Esophagus muscularis mucosa (tissue), 4 donors: Measurements from ENCODE around the gene EXOC3. TPM values are rescaled to one million over a fixed set of nuclear protein-coding genes. Genes with fewer than 3 reads are reported as not detected.

Source experiments
- DNase-seq: peaks from one replicate; pipeline ENCODE4 v3.0.0-alpha.2; 2017; ENCODE audit errors: extremely low spot score
- H3K27ac ChIP-seq, 4 donors: fragments of 200-600 bp; sonication (generic); replicated peaks in 1 of 4; 1 replicate in 3 of 4; 2 replicates in 1 of 4; pipeline ENCODE4 v1.5.1; 2016 to 2019; ENCODE audit warnings: mild to moderate bottlenecking in 1 of 4
- H3K27me3 ChIP-seq, 4 donors: fragments of 200-600 bp; sonication (generic); one replicate each; pipeline versions ENCODE4 v1.5.1 to v1.6.0; 2016 to 2019
- H3K36me3 ChIP-seq, 4 donors: fragments of 200-600 bp; sonication (generic); one replicate each; pipeline ENCODE4 v1.5.1; 2016 to 2019
- H3K4me1 ChIP-seq, 4 donors: fragments of 200-600 bp; sonication (generic); one replicate each; pipeline ENCODE4 v1.5.1; 2016 to 2019
- H3K4me3 ChIP-seq, 4 donors: fragments of 200-600 bp; sonication (generic); 1 replicate in 2 of 4; 2 replicates in 2 of 4; pipeline ENCODE4 v1.5.1; 2016 to 2019; ENCODE audit warnings: mild to moderate bottlenecking in 4 of 4, moderate library complexity in 1 of 4
- H3K9me3 ChIP-seq, 4 donors: fragments of 200-600 bp; sonication (generic); 1 replicate in 3 of 4; 2 replicates in 1 of 4; pipeline ENCODE4 v1.5.1; 2016 to 2019
- CTCF ChIP-seq, 3 experiments: fragments of 200-600 bp in 2 of 3; fragments of 450-650 bp in 1 of 3; sonication (generic) in 2 of 3; IDR thresholded peaks; one replicate each; pipeline ENCODE4 v1.5.1; 2017 to 2019; ENCODE audit warnings: antibody characterized with exemption in 3 of 3, mild to moderate bottlenecking in 2 of 3, moderate library complexity in 1 of 3
- EP300 ChIP-seq: sonication (generic); formaldehyde crosslinking; IDR thresholded peaks from one replicate; pipeline ENCODE4 v1.6.1; 2017; ENCODE audit warnings: antibody characterized with exemption
- POLR2A ChIP-seq: fragments of 450-650 bp; IDR thresholded peaks from one replicate; pipeline ENCODE4 v1.6.1; 2017; ENCODE audit warnings: antibody characterized with exemption, moderate library complexity, mild to moderate bottlenecking, low read depth
- POLR2AphosphoS5 ChIP-seq, 2 donors: sonication (generic); formaldehyde crosslinking; IDR thresholded peaks; one replicate each; pipeline ENCODE4 v1.6.1; 2017; ENCODE audit warnings: antibody characterized with exemption in 2 of 2
- WGBS: methylation state at CpG from one replicate; pipeline ENCODE4 v1.1.5; 2018; 5-methylcytosine and 5-hydroxymethylcytosine counted together
- intact Hi-C: fragments of 100-400 bp; cut with DNase I; formaldehyde crosslinking; loops from one replicate; pipeline ENCODE4 v1.15.1; 2023
- total RNA-seq, 4 donors: library from RNA; depleted of rRNA; stranded (reverse); fragments of >200 nt; gene quantifications; one replicate each; pipeline versions ENCODE4 v1.1.0 to v1.2.1, GENCODE V29; 2016

Gene EXOC3
- total RNA-seq, 4 donors from 2014 or later: 48.6 to 82.1 (median 59.3) TPM

GRCh38 chr5:425714-426113 lies 17.3 kb upstream of the EXOC3 start:
- H3K27me3 ChIP-seq: peaks cover 0 to 15% (median 0%) of the 10 kb centered on the region in 4 donors
- TF ChIP-seq POLR2A (no peak), POLR2AphosphoS5 (IDR thresholded peaks at IDR 0.05) (no peak), CTCF (IDR thresholded peaks at IDR 0.05) (no peak), EP300 (no peak)
- no peaks in the 10 kb centered on the region for H3K9me3 ChIP-seq
- H3K4me3 ChIP-seq: no peak overlapping the region
- H3K36me3 ChIP-seq: no peaks in the 10 kb centered on the region
- intact Hi-C loops: no loop called here
- DNase-seq: no peak
- 55% methylated on average over 5 of the region's 5 CpGs for WGBS
- peaks cover 0 to 6% (median 3%) of the 10 kb centered on the region in 4 donors for H3K4me1 ChIP-seq
- H3K27ac ChIP-seq: no peak overlapping the region

GRCh38 chr5:426392-426976 lies 16.5 kb upstream of the EXOC3 start:
- 75% methylated on average over 3 of the region's 3 CpGs for WGBS
- H3K27ac ChIP-seq: no peak overlapping the region

GRCh38 chr5:427415-428087 lies 15.4 kb upstream of the EXOC3 start:
- TF ChIP-seq EP300 (no peak), POLR2AphosphoS5 (IDR thresholded peaks at IDR 0.05) (no peak), CTCF (IDR thresholded peaks at IDR 0.05) (no peak), POLR2A (no peak)
- Histone ChIP-seq H3K27me3 (peaks cover 0 to 23% (median 0%) of the 10 kb centered on the region in 4 donors), H3K4me1 (peaks cover 0 to 6% (median 3%) of the 10 kb centered on the region in 4 donors), H3K27ac (no peak overlapping the region), H3K9me3 (no peaks in the 10 kb centered on the region), H3K4me3 (no peak overlapping the region), H3K36me3 (no peaks in the 10 kb centered on the region)
- 93% methylated on average over 30 of the region's 39 CpGs for WGBS
- intact Hi-C loops: no loop called here
- no peak for DNase-seq

More at GRCh38 chr5:426392-426976, 16.5 kb upstream of the EXOC3 start:
- TF ChIP-seq CTCF (IDR thresholded peaks at IDR 0.05) (no peak), POLR2AphosphoS5 (IDR thresholded peaks at IDR 0.05) (no peak), POLR2A (no peak), EP300 (no peak)
- no peaks in the 10 kb centered on the region for H3K9me3 ChIP-seq
- intact Hi-C loops: no loop called here
- no peak overlapping the region for H3K4me3 ChIP-seq
- H3K27me3 ChIP-seq: peaks cover 0 to 21% (median 0%) of the 10 kb centered on the region in 4 donors
- no peak for DNase-seq
- H3K4me1 ChIP-seq: peaks cover 0 to 6% (median 3%) of the 10 kb centered on the region in 4 donors
- H3K36me3 ChIP-seq: no peaks in the 10 kb centered on the region

- intact Hi-C loops: no loop called here
- DNase-seq: no peak
- TF ChIP-seq POLR2AphosphoS5 (IDR thresholded peaks at IDR 0.05): no peak
- no peak for TF ChIP-seq CTCF (IDR thresholded peaks at IDR 0.05)
- TF ChIP-seq POLR2A: no peak
- no peak for TF ChIP-seq EP300
Observed at GRCh38 chr5:428219-428618, 14.8 kb upstream of the EXOC3 start.

More at GRCh38 chr5:428219-428618, 14.8 kb upstream of the EXOC3 start:
- Histone ChIP-seq H3K4me1 (peaks cover 0 to 6% (median 3%) of the 10 kb centered on the region in 4 donors), H3K27me3 (peaks cover 0 to 30% (median 0%) of the 10 kb centered on the region in 4 donors), H3K9me3 (no peaks in the 10 kb centered on the region), H3K36me3 (no peaks in the 10 kb centered on the region), H3K27ac (no peak overlapping the region), H3K4me3 (no peak overlapping the region)
- WGBS: 83% methylated on average over 10 of the region's 11 CpGs
